K562 (cell line): Measurements from ENCODE around the gene CCL24. TPM values are rescaled to one million over a fixed set of nuclear protein-coding genes. Genes with fewer than 3 reads are reported as not detected.

Experiments
- CEBPG ChIP-seq, 3 experiments: fragments of 200-800 bp in 1 of 3; sonication (Bioruptor generic) in 1 of 3; sonication (generic) in 1 of 3; formaldehyde crosslinking in 1 of 3; IDR thresholded peaks in 2 of 3; conservative IDR thresholded peaks in 1 of 3; 2 replicates each; pipeline versions ENCODE4 v1.6.1 to v1.8.0; 2016 to 2022; ENCODE audit warnings: missing compliant biosample characterization in 2 of 3, missing genetic modification characterization in 2 of 3, mild to moderate bottlenecking in 1 of 3, missing genetic modification reagents in 1 of 3
- CREM ChIP-seq: IDR thresholded peaks from 2 replicates; pipeline ENCODE4 v1.6.1; 2014; ENCODE audit warnings: antibody characterized with exemption, low read depth
- DNMT1 ChIP-seq: fragments of 450-650 bp; IDR thresholded peaks from 2 replicates; pipeline ENCODE4 v1.6.1; 2016; ENCODE audit warnings: antibody characterized with exemption, mild to moderate bottlenecking
- FIP1L1 ChIP-seq: fragments of 200-400 bp; formaldehyde crosslinking; IDR thresholded peaks from 2 replicates; pipeline ENCODE4 v1.6.1; 2018; ENCODE audit warnings: mild to moderate bottlenecking, low read depth, low read length; ENCODE audit not compliant: poor library complexity, severe bottlenecking
- HMBOX1 ChIP-seq: sonication (generic); IDR thresholded peaks from 2 replicates; pipeline ENCODE4 v1.6.1; 2016
- L3MBTL2 ChIP-seq: fragments of 450-650 bp; IDR thresholded peaks from 2 replicates; pipeline ENCODE4 v1.6.1; 2016; ENCODE audit warnings: mild to moderate bottlenecking, moderate library complexity
- MEF2D ChIP-seq: conservative IDR thresholded peaks from 2 replicates; pipeline ENCODE4 v1.6.1; 2016; ENCODE audit warnings: low read depth, missing genetic modification characterization, missing compliant biosample characterization
- PBX2 ChIP-seq, 2 experiments: IDR thresholded peaks in 1 of 2; conservative IDR thresholded peaks in 1 of 2; 2 replicates each; pipeline ENCODE4 v1.6.1; 2016; ENCODE audit warnings: low read depth in 2 of 2, mild to moderate bottlenecking in 1 of 2, missing compliant biosample characterization in 1 of 2, missing genetic modification characterization in 1 of 2, moderate library complexity in 1 of 2
- RNF219 ChIP-seq: fragments of 250-450 bp; sonication (Bioruptor Pico); IDR thresholded peaks from 2 replicates; pipeline ENCODE4 v1.5.0; 2022; ENCODE audit warnings: mild to moderate bottlenecking
- STAT5B ChIP-seq: fragments of 250-450 bp; sonication (Bioruptor Pico); IDR thresholded peaks from 2 replicates; pipeline ENCODE4 v1.8.0; 2021; ENCODE audit warnings: mild to moderate bottlenecking, inconsistent platforms
- STAT6 ChIP-seq: sonication (generic); formaldehyde crosslinking; IDR thresholded peaks from 2 replicates; pipeline ENCODE4 v1.8.1; 2023; ENCODE audit warnings: mild to moderate bottlenecking, missing genetic modification reagents
- ZBED1 ChIP-seq: IDR thresholded peaks from 2 replicates; pipeline ENCODE4 v1.6.1; 2014
- ZKSCAN8 ChIP-seq: fragments of 200-800 bp; sonication (Bioruptor generic); IDR thresholded peaks from 2 replicates; pipeline ENCODE4 v1.6.1; 2016; ENCODE audit warnings: missing genetic modification characterization, missing compliant biosample characterization
- ZNF134 ChIP-seq: fragments of 250-450 bp; sonication (Bioruptor Pico); conservative IDR thresholded peaks from 2 replicates; pipeline ENCODE4 v1.4.0; 2020
- ZNF354B ChIP-seq: fragments of 250-450 bp; sonication (Bioruptor Pico); IDR thresholded peaks from 2 replicates; pipeline ENCODE4 v1.4.0; 2020
- ZNF395 ChIP-seq: fragments of 200-800 bp; sonication (Bioruptor generic); IDR thresholded peaks from 2 replicates; pipeline ENCODE4 v1.6.1; 2017; ENCODE audit warnings: missing genetic modification characterization, missing compliant biosample characterization
- ZNF436 ChIP-seq: fragments of 250-450, 450-650 bp; sonication (Bioruptor Pico); formaldehyde crosslinking; IDR thresholded peaks from 2 replicates; pipeline ENCODE4 v1.7.0; 2020; ENCODE audit warnings: mild to moderate bottlenecking
- polyA plus RNA-seq, 8 experiments: library from polyadenylated mRNA; depleted of rRNA in 4 of 8; stranded (reverse) in 5 of 8; unstranded in 3 of 8; fragments of >200 nt; fragmentation: Nextera tagmentation in 2 of 8; fragmentation: Illumina TruSeq in 1 of 8; extraction: Ambion mirVana in 2 of 8; extraction: Trizol in 1 of 8; gene quantifications; 2 replicates each; pipeline versions ENCODE4 v1.2.1 to v1.2.3, GENCODE V29; 2011 to 2014; ENCODE audit warnings: inconsistent platforms in 1 of 8, missing spikeins in 1 of 8
- total RNA-seq, 7 experiments: library from RNA; depleted of rRNA in 6 of 7; stranded (reverse); fragments of >200 nt in 6 of 7; fragmentation: Illumina TruSeq in 2 of 7; extraction: Trizol in 2 of 7; gene quantifications; 2 replicates each; pipeline versions ENCODE4 v1.2.1 to v1.2.3, GENCODE V29; 2011 to 2021; ENCODE audit warnings: low replicate concordance in 1 of 7

Gene CCL24
- total and polyA plus RNA-seq, 9 of the 15 experiments (the other 6 are each of a cell fraction or from before 2014, with no cell fraction given): 0.45 to 3.6 (median 0.95) TPM; not detected in 1

- 0 out of 2 replicates have a peak, but pooled peaks have one; percentile 55 for TF ChIP-seq RNF219
- TF ChIP-seq ZNF436 (CRISPR knock-in tag): no peak
- no peak for TF ChIP-seq HMBOX1
- TF ChIP-seq L3MBTL2: no peak
- 0 out of 2 replicates have a peak, but pooled peaks have one; percentile 59 for TF ChIP-seq ZNF354B
- peak; percentile 99 for TF ChIP-seq ZNF395
- TF ChIP-seq CEBPG (CRISPR knock-in tag; IDR thresholded peaks at IDR 0.05): no peak
- TF ChIP-seq CEBPG (tag; conservative IDR thresholded peaks at IDR 0.05 in 1 of 2, IDR thresholded peaks at IDR 0.05 in 1 of 2): peak in 1 of 2 experiments; percentile 72; a peak in 2 of 4 replicates
- no peak for TF ChIP-seq FIP1L1
- peak; percentile 70 for TF ChIP-seq ZNF134 (CRISPR knock-in tag)
- no peak for TF ChIP-seq ZBED1
- TF ChIP-seq CREM: no peak
- TF ChIP-seq ZKSCAN8 (CRISPR knock-in tag): peak; percentile 91
- no peak for TF ChIP-seq DNMT1
- peak; percentile 95 for TF ChIP-seq MEF2D (tag)
- no peak for TF ChIP-seq STAT6 (CRISPR knock-in tag)
- TF ChIP-seq STAT5B (CRISPR knock-in tag): 0 out of 2 replicates have a peak, but pooled peaks have one; percentile 44
- no peak for TF ChIP-seq PBX2 (CRISPR knock-in tag; IDR thresholded peaks at IDR 0.05; ENCODE audit: low read depth)
- TF ChIP-seq PBX2 (tag; conservative IDR thresholded peaks at IDR 0.05; ENCODE audit: low read depth): peak; percentile 70
Observed at GRCh38 chr7:75843613-75844116, 30.1 kb upstream of the CCL24 start (continued).
